AG04449 (cell line): Measurements from ENCODE around the gene TMEM61.

Source experiments
- CTCF ChIA-PET: fragments of 350-600 bp; formaldehyde crosslinking; extraction: SDS; loops from one replicate; lab custom pipeline; 2021; ENCODE audit warnings: antibody characterized with exemption; lab: Yijun Ruan, JAX
- POLR2A ChIA-PET: fragments of 400-600, 350-600 bp; formaldehyde crosslinking; extraction: SDS; loops from one replicate; lab custom pipeline; 2020; ENCODE audit warnings: antibody characterized with exemption, inconsistent platforms; lab: Yijun Ruan, JAX
- DNase-seq: peaks from one replicate; pipeline ENCODE4 v3.0.0-alpha.2; 2010; ENCODE audit warnings: low read depth, low spot score
- H3K4me3 ChIP-seq: 2 replicates; pipeline ENCODE4 v1.5.1; 2011; ENCODE audit warnings: low read depth, mild to moderate bottlenecking, control low read depth, low read length
- TF ChIP-seq, protein P1 (sequence below): IDR thresholded peaks from one replicate; pipeline ENCODE4 v1.5.1; 2011; ENCODE audit warnings: mild to moderate bottlenecking, moderate library complexity, low read length, control low read depth, inconsistent platforms; ENCODE audit not compliant: insufficient read depth; ENCODE audit errors: missing control alignments

The TMEM61 gene

DNA sequence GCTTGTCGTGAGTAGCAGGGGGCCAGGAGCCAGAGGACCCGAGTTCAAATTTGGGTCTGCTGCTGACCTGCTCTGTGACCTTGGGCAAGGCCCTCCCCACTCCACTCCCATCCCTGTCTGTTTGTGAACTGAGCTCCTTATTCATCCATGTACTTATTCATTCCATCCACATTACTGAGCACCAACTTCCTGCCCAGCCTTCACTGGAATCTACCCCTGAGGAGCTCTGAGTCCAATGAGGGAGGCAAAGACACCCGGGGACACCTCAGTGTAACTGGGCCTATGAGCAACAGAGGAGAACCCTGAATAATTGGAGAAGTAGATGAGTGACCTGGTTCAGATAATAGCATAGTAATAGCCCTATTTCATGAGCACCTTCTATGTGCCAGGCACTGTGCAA lies 27.2 kb downstream of the TMEM61 start:
- H3K4me3 ChIP-seq = no peak overlapping the region
- CTCF ChIA-PET = interaction anchor here (1.1 to 17.8 kb wide), 8 partner anchors 9 to 61 kb away, joined by 3 to 656 read pairs (median 14); partner anchors contain the start of gene BSND
- peak; percentile 56 for DNase-seq
- TF ChIP-seq, protein P1, sequence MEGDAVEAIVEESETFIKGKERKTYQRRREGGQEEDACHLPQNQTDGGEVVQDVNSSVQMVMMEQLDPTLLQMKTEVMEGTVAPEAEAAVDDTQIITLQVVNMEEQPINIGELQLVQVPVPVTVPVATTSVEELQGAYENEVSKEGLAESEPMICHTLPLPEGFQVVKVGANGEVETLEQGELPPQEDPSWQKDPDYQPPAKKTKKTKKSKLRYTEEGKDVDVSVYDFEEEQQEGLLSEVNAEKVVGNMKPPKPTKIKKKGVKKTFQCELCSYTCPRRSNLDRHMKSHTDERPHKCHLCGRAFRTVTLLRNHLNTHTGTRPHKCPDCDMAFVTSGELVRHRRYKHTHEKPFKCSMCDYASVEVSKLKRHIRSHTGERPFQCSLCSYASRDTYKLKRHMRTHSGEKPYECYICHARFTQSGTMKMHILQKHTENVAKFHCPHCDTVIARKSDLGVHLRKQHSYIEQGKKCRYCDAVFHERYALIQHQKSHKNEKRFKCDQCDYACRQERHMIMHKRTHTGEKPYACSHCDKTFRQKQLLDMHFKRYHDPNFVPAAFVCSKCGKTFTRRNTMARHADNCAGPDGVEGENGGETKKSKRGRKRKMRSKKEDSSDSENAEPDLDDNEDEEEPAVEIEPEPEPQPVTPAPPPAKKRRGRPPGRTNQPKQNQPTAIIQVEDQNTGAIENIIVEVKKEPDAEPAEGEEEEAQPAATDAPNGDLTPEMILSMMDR = no peak
- POLR2A ChIA-PET = interaction anchor here (0.6 kb wide), 1 partner anchor 35 kb away, joined by 3 read pairs; no protein-coding TSS in a partner anchor

DNA sequence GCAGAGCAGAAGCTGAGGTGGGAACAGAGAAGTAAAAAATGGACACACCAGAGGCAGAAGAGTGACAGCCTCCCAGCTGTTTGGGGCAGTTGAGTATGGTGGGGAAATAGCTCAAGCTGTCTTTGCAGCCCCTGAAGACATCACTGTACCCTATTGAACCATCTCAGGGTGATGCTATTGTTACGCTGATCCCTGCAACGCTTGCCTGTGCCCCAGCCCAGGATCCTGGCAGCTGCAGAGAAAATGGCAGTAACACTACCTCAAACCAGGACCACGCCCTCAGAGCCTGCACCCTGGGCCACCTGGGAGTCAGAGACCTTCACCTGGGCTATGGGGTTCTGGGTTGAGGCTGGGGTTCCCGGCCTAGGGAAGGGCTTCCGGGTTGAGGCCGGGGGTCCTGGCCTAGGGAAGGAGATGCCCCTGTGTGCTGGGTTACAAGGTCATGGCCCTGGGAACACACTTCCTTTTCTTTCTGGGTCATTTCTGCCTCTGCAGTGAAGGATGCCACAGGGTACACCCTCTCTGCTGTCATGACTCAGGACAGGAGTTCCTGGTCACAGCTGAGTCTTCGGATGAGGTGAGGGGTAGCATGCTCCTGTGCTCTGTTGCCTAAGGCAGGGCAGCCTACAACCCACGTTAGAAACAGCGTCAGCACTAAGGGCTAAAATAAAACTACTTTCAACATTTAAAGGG lies 29.9 kb downstream of the TMEM61 start:
- POLR2A ChIA-PET = no interaction called here
- CTCF ChIA-PET = interaction anchor here (0.7 to 17.8 kb wide), 5 partner anchors 9 to 64 kb away, joined by 3 to 656 read pairs (median 5); partner anchors contain the start of gene BSND
- H3K4me3 ChIP-seq = no peak overlapping the region
- DNase-seq = no peak
- TF ChIP-seq, protein P1 = no peak

DNA sequence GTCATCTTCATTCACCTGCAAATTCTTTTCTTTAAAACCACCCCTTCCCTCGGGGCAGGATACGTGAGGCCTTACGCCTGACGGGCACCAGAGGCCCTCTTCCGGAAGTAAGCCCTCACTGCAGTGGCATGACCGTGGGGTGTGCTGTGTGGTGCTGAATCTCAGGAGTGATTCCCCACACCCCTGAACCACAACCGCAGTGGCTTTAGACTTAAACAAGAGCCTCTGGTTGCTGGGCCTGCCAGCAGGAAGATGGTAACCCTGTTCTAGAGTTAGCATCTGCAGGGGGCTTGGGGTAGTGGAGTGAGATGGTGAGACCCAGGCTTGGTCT lies 30.4 kb downstream of the TMEM61 start:
- no peak for DNase-seq
- TF ChIP-seq, protein P1 = no peak
- H3K4me3 ChIP-seq = no peak overlapping the region
- CTCF ChIA-PET = interaction anchor here (1.6 to 17.8 kb wide), 2 partner anchors 11 to 64 kb away, joined by 7 to 656 read pairs; no protein-coding TSS in a partner anchor
- POLR2A ChIA-PET = no interaction called here

DNA sequence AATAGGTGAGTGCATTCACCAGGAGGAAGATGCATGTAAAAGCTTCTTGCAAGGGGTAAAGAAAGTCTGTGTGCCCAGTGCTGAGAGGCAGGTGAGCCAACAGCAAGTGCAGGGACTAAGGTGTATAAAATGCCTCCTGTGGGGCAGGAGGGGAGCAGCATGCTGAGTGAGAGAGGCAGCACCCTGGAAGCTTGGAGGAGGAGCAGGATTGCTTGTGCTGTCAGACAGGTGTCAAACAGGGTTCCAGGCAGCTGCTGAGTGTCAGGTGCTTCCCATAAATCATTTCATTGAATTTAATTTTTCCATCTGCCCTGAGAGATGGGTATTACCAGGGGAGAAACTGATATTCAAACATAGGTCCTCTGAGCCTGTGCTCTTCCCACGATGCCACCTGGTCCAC lies 32.2 kb downstream of the TMEM61 start:
- TF ChIP-seq, protein P1 = no peak
- ChIA-PET POLR2A (no interaction called here), CTCF (interaction anchor here (2.5 to 17.8 kb wide), 2 partner anchors 9 to 66 kb away, joined by 13 to 656 read pairs; no protein-coding TSS in a partner anchor)
- H3K4me3 ChIP-seq = no peak overlapping the region
- DNase-seq = no peak

DNA sequence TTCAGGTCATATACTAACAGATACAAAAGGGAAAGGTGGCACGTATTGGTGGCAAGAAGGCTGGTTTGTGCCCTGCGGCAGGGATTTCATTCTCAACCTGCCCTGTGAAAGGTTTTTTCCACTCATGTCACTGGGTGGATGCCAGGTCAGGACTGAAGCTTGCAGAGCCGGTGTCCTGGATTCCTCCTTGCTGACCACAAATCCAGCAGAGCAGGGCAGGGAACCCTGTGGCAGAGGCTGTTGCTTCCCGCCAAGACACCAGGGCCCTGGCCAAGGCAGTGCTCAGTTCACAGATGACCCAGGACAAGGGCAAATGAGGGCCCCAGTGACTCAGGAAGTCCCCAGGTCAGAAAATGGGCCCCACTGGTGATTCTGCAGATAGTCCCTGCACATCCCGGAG lies 34.7 kb downstream of the TMEM61 start:
- ChIA-PET POLR2A (no interaction called here), CTCF (interaction anchor here (2.0 to 17.8 kb wide), 2 partner anchors 8 to 69 kb away, joined by 17 to 656 read pairs; no protein-coding TSS in a partner anchor)
- TF ChIP-seq, protein P1 = no peak
- H3K4me3 ChIP-seq = no peak overlapping the region
- no peak for DNase-seq

DNA sequence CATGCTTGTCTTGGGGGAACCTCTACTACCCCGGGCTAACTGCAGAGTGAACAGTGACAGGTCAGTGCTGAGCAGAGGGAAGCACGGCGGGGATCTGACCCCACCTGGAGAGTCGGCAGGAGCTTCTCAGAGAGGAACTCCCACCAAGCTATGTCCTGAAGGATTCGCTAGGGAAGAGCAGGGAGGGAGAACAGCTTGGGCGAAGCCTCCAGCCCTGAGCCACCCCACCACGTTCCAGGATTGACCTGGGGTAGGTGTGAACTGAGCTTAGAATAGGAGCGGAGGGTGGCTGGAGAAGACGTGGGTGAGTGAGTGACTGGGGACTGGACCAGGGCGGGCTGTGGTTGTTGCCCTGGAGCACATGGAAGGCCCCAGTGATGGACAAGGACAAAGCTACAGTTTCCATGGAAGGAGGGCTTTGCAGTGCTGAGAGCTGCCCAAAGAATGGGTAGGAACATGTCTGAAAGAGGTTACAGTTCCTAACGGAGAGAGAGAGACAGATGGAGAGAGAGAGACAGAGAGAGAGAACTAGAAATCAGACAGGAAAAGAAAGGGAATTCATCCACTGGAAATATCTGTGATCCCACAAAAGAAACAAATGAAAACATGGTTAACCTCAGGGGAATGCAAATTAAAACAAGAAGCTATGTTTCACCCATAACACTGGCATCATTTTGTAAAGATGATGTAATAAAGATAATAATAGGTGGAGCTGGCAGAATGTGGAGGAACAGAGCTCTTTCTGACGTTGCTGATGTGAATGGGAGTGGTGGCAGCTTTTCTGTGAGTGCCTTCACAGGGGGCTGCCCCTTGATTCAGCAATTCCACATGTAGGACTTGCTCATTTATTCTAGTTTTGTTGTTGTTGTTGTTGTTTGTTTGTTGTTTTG lies 35.5 kb downstream of the TMEM61 start:
- ChIA-PET CTCF (interaction anchor here (0.8 to 17.8 kb wide), 7 partner anchors 9 to 69 kb away, joined by 3 to 656 read pairs (median 4); no protein-coding TSS in a partner anchor), POLR2A (no interaction called here)
- no peak overlapping the region for H3K4me3 ChIP-seq

More for the DNA sequence above, 35.5 kb downstream of the TMEM61 start:
- no peak for DNase-seq
- TF ChIP-seq, protein P1 = no peak
